Spleen (tissue), 7 donors: Measurements from ENCODE around the gene GPR83.
"Not testable (repeated sequence)": the region's sequence is repeated elsewhere in the genome, so short reads cannot be mapped to it uniquely, and the experiment has no call there.

Experiments
- CTCF ChIP-seq, 11 experiments: fragments of 200-600 bp in 7 of 11; fragments of 450-650 bp in 4 of 11; sonication (generic) in 4 of 11; IDR thresholded peaks in 8 of 11; conservative IDR thresholded peaks in 3 of 11; 1 replicate in 7 of 11; 2 replicates in 4 of 11; pipeline versions ENCODE4 v1.4.0 to v1.8.0; 2016 to 2021; ENCODE audit warnings: antibody characterized with exemption in 11 of 11, inconsistent platforms in 4 of 11, mild to moderate bottlenecking in 1 of 11
- POLR2A ChIP-seq, 3 donors: fragments of 450-650 bp; IDR thresholded peaks; one replicate each; pipeline ENCODE4 v1.5.1; 2017; ENCODE audit warnings: antibody characterized with exemption in 3 of 3, mild to moderate bottlenecking in 1 of 3
- POLR2AphosphoS5 ChIP-seq, 3 donors: sonication (generic); formaldehyde crosslinking; IDR thresholded peaks; one replicate each; pipeline ENCODE4 v1.5.1; 2017; ENCODE audit warnings: antibody characterized with exemption in 3 of 3
- donor health status: DM: no; HTN: no; CAD: no; lungs with moderate emphysema.
- donor health status: DM: no; HTN: no; CAD: no.
- donor health status: DM: no; HTN: no; CAD: no.

GRCh38 chr11:94350850-94351563 lies 50.2 kb downstream of the GPR83 start:
- not testable (repeated sequence) for TF ChIP-seq CTCF (IDR thresholded peaks at IDR 0.05 in 8 of 11, conservative IDR thresholded peaks at IDR 0.05 in 3 of 11); POLR2AphosphoS5 (IDR thresholded peaks at IDR 0.05); POLR2A (IDR thresholded peaks at IDR 0.05)
